GM19239 (cell line): ENCODE results near the gene MDK.

Source experiments
- DNase-seq: peaks from one replicate; pipeline ENCODE4 v3.0.0; 2011; ENCODE audit warnings: low spot score; ENCODE audit not compliant: insufficient read length
- FAIRE-seq: peaks from 2 replicates; lab custom pipeline; 2011; peaks lifted over from hg19 to GRCh38; lab: Jason Lieb, UNC

MDK gene, protein sequence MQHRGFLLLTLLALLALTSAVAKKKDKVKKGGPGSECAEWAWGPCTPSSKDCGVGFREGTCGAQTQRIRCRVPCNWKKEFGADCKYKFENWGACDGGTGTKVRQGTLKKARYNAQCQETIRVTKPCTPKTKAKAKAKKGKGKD

DNA sequence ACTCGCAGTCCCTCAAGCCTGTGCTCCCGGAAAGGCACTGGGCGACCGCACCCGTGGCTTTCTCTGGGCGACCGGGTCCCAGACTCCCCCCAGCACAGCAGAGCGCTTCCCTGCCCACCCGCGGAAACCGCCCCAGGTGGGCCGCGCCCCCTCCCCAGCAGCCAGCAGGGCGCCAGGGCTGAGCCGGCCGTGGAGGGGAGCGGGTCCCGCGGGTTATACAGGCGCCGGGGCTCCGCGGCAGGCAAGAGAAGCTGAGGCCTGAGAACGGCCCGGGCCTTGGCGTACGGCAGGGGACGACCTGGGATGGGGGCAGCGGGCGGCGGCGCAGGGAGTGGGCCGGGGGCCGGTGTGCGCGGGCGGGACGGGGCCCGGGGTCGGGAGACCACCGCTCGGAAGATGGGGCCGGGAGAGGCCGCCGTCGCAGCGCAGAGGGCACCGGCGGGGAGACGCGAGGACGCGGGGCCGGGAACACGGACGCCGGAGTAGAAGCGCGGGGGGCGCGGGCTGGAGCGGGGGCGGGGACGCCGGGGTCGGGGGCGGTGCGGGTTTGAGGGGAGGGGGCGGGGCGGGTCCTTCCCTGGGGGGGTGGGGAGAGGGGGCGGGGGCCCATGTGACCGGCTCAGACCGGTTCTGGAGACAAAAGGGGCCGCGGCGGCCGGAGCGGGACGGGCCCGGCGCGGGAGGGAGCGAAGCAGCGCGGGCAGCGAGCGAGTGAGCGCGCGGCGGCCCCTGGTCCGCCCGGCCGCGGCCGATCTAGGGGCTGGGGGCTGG is at the start of gene MDK:
Gene MDK, plus strand, starts transcription at position 622 of the 771 bp plus-strand sequence. CDS start 389 bp downstream, outside the sequence.
- no peak for DNase-seq
- no peak for FAIRE-seq

- no peak for FAIRE-seq
- no peak for DNase-seq
Observed at GRCh38 chr11:46332093-46332567, 49.3 kb upstream of the MDK start.

GRCh38 chr11:46332568-46333393 is 48.7 kb upstream of the MDK start:
- DNase-seq (no peak), FAIRE-seq (no peak)

GRCh38 chr11:46333394-46333947 is 48.0 kb upstream of the MDK start:
- no peak for DNase-seq
- FAIRE-seq: no peak

DNA sequence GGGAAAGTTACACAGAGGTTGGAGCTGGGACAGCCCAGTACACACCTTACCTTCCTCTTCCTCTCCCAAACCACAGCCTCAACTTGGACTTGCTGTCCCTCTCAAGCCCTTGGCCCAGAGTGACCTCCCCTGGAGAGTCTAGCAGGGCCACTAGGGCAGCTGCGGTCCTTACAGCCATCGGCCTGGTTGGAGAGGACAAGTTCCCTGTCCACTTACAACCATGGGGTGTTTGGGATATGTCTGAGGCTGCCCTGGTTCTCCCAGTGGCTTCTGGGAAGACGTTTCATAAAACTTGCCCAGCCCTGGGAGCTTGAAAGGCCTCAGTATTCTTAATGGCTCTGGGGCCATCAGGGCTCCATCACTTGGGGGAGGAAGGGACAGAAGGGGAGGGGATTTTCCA is 47.3 kb upstream of the MDK start:
- FAIRE-seq: no peak
- DNase-seq: no peak

- FAIRE-seq (no peak), DNase-seq (no peak)
Observed at GRCh38 chr11:46335271-46335670, 46.2 kb upstream of the MDK start.

DNA sequence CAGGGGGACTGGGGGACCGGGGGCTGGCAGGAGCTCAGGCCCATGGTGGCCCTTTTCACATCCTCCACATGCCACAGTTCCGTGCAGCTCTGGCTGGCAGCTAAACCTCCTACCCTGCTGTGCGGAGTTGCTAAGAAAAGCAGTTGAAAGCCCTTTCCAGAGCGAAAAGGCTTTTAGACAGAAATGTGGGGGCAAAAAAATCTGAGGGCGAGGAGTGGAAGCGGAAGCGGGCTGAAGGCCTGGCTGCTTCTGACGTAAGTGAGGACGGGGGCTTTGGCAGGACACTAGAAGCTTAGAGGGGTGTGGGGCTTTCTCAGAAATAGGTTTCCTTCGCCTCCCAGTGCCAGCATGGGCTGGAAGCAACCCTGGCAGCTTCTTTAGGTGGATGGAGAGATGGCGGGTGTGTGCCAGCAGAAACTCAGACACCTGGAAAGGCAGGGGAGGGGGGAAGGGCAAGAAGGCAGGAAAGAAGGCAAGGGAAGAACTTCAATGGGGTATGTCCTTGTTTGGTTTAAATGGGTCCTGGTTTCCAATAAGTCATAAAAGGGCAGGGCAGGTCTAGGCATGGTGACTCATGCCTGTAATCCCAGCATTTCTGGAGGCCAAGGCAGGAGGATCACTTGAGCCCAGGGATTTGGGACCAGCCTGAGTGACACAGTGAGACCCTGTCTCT is 45.4 kb upstream of the MDK start:
- FAIRE-seq (no peak), DNase-seq (no peak)

GRCh38 chr11:46336563-46337180 is 44.8 kb upstream of the MDK start:
- FAIRE-seq: no peak
- DNase-seq: no peak

DNA sequence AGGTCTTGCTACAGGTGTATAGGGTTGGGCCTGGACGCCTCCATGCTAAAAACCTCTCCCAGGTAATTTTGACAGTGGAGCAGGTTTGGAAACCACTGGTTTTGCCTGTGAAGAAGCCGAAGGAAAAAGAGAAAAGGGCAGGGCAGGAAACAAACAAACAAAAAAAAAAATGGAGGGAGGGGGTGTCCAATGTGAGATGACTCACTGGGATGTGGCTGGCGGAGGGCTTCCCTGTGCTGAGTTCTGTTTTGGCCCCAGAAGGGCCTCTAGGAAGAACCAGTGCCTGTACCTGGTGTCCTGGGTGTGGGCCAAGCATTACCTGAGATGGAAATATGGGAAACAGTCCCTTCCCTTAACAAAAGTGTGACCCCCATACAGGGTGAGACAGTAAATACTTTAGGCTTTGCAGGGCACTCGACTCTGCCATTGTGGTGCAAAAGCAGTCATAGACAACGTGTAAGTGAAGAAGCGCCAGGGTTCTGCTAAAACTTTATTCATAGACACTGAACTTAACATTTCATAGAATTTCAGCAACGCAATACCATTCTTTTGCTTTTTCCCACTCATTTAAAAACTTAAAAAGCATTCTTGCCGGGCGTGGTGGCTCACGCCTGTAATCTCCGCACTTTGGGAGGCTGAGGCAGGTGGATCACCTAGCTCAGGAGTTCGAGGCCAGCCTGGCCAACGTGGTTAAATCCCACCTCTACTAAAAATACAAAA is 43.7 kb upstream of the MDK start:
- FAIRE-seq (no peak), DNase-seq (no peak)

- DNase-seq: no peak
- FAIRE-seq: no peak
Observed at GRCh38 chr11:46338636-46338987, 42.9 kb upstream of the MDK start.

- DNase-seq (no peak), FAIRE-seq (no peak)
Observed at GRCh38 chr11:46338988-46339666, 42.3 kb upstream of the MDK start.

DNA sequence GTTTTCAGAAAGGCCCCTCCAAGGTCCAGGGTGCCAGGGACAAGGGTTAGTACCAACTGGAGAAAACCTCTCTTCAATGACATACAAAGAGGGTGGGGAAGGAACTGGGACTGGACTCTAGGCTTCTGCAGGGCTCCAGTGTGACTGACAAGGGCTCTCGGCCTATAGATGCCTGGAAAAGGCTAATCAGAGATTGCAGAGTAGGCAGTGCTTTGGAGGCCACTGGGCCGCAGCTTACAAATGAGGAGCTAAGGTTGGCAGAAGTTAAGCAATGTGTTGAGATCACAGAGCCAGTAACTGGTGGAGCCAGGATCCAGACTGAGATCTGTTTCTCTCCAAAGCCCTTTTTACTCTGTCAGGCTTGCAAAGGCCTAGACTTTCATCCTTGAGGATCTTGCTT is 41.7 kb upstream of the MDK start:
- DNase-seq (no peak), FAIRE-seq (no peak)

DNA sequence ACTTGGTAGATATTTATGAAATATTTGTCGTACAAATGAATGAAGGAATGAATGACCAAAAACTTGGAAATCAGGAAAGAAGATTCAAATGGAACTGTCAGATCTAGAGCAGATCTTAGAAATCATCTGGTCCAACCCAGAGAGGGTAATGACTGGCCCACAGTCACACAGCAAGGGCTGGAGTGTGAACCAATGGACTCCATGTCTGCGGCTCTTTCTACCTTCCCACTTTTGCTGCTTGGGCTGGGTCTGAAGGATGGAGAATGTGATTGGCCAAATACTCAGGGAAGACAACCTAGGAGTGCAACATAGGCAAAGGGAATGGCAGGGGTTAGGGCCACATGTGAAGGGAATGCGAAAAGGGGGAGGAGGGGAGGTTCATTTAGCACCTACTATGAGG is 40.0 kb upstream of the MDK start:
- DNase-seq: no peak
- no peak for FAIRE-seq

DNA sequence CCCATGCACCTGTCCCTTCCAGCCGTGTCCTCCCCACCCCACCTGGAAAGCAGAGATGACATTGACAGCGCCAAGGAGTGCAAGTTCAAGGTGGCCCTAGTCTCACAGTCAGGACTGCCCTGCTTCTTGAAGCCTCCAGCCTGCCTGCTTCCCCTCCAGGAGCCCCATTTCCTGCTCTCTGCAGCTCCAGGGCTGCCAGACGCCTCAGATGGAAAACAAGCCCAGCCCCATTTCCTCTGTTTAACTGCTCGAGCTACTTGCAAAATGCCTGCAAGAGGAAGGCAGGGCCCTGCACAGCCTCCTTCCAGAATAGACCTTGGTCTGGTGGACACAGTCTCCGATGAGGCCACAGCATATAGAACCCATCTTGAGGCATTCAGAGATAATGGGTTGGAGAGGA is 39.2 kb upstream of the MDK start:
- DNase-seq (no peak), FAIRE-seq (no peak)

DNA sequence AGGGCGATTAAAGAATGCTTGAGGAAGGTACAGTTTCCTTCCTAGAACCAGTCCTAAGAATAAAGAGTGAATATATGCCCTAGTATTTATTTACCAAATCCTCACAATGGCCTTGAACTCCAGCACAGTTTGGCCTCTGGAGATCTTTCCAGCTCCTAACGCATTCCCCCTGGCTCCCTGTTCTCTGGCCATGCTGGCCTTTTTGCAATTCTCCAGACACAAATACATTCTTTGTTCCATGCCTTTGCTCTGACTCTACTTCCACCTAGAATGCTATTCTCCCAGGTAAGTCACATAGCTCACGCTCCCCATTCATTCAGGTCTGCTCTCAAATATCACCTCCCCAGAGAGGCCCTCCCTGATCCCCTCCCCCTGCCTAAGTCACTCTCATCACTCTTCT is 37.9 kb upstream of the MDK start:
- DNase-seq (no peak), FAIRE-seq (no peak)

DNA sequence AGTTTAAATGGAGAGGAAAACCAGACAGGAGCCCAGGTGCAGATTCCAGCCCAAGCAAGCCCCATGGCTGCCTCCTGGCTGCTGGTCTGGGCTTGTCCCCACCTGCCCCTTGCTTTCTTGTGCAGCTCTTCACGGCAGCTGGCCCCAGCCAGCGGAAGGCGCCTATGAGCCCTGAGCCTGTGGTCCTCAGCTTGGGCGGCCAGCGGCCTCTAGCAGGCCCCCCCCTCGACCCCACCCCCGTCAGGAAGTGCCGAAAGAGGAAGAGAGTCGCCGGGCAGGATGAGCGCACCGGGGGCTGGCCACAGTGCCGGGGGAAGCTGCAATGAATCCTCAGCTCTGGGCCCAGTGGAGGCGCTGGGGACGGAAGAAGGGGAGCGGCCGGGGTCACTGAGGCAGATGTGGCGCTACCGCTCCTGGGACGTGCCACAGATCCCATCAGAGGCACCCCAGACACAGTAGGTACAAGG is 36.3 kb upstream of the MDK start:
- DNase-seq: no peak
- FAIRE-seq: no peak

DNA sequence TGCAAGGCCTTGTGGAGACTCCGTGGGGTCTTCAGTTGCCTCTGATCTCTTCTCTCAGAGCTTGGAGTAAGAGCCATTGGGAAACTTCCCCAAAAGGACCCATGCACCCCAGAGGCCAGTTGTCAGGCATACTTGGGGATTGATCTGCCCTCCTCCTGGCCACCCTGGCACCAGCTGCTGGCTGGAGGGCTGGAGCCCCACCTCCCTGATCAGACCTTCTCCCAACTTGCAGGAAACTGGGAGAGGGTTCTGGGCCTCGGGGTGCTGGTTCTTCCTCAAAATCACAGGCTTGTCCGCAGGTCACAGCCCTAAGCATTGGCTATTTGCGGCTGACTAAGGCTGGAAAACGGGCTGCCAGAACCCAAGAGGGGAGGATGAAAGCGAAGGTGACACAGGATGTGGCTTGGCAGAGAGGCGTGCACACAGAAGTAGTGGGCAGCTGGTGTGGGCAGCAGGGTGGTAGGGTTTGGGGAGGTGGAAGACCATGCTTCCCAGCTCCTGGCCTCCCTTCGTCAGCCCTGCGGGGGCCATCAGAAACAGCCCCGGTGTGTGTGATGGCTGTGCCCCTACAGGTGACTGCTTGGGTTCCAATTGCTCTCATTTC is 35.5 kb upstream of the MDK start:
- FAIRE-seq (no peak), DNase-seq (no peak)
